HG03196 (cell line): Measurements from ENCODE around the gene DBX1.

Experiments used
- ATAC-seq: cut with Tn5 transposase; IDR thresholded peaks from one replicate; pipeline ENCODE4 v1.9.1; 2021; ENCODE audit not compliant: unreplicated experiment

The DBX1 gene

GRCh38 chr11:20126724-20127123 is 33.6 kb downstream of the DBX1 start:
- no peak for ATAC-seq

DNA sequence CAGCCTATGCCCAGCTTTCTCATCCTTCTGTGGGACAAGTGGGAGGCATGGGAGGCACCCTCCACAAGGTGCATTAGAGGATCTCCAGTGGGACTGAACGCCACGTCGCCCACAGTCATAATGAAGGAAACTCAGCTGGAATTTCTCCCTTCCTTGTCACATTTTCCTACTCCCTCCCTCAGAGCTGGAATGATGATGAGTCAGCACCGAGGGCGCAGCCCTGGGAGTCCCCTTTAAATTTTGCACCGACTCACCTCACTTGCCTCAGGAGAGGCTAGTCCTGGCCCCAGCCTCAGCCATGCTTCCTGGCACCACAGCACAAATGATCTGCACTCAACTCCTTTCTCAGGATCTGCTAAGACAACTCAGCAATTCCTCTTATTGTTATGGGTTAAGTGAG is 34.3 kb downstream of the DBX1 start:
- no peak for ATAC-seq

- no peak for ATAC-seq
These were observed 38.1 kb downstream of the DBX1 start for GRCh38 chr11:20122131-20122530.

- no peak for ATAC-seq
These were observed 39.9 kb downstream of the DBX1 start for GRCh38 chr11:20120134-20120925.

- ATAC-seq: no peak
These were observed 41.0 kb downstream of the DBX1 start for GRCh38 chr11:20119315-20119714.

- no peak for ATAC-seq
These were observed 42.1 kb downstream of the DBX1 start for GRCh38 chr11:20118209-20118608.

GRCh38 chr11:20117291-20117690 is 43.0 kb downstream of the DBX1 start:
- no peak for ATAC-seq

DNA sequence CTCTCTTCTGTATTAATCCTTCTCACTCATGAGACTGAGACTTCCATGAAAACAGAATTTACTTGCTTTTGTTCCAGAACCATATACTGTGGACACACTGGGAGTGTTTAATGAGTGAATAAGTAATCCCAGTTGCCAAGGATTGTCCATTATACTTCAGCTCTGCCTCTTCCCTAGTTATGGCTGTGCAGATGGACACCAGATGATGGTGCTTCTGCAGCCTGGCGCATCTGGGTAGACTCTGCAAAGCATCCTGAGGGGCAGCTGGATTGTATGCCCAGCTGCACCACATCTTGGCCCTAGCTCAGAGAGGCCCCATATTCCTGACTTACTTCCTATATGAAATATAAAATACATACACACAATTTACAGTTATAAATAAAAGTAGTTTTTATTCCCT is 43.5 kb downstream of the DBX1 start:
- ATAC-seq: no peak

- ATAC-seq: no peak
These were observed 45.7 kb downstream of the DBX1 start for GRCh38 chr11:20114588-20114987.

DNA sequence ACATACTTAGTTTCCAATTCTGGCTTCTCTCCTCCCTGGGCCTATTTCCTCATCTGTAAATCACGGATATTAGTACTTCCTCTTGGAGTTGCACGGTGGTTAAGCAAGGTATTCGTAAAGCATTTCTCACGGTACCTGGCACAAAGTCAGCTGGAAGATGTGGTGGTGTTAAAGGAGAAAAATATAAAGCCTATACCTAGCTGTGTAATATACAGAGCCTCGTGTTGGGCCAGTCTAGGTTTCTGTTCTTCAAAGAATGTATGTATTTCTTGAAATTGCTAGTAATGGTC is 47.2 kb downstream of the DBX1 start:
- ATAC-seq: no peak

GRCh38 chr11:20112291-20113148 is 47.8 kb downstream of the DBX1 start:
- ATAC-seq: no peak

GRCh38 chr11:20111871-20112270 is 48.4 kb downstream of the DBX1 start:
- no peak for ATAC-seq

DNA sequence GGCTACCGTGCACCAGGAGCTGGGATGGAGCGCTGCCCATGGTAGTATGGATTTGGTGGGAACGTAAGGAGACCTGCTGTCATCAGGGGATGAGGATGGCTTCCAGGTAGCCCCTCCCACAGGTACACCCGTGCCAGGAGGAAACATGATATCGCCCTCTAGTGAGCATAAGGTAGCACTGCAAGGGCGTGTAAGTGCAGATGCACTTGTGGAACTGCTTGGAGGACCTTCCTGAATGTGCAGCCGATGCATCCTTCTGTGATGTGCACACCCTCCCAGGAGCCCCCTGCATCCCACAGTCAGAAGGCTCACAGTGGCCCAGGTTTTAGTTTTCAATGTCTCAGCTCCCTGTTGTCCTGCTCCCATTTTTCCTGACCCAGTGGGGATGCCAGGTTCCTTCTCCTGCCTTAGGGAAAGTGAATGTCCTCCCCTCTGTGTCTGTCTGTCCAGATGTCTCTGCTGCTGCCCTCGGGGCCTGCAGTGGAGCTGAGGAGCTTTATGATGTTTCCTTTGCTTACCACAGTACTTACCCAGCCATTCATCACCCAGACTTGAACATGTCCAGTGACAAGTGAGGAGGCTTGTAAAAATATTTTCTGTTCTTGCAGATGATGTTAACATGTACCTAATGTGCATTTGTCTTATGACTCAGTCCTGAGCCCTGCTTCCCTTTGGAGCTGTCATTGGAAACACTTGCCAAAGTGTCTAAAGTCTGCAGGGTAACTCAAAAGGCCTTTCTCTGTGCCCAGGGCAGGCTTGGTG is 49.2 kb downstream of the DBX1 start:
- ATAC-seq: no peak

- ATAC-seq: no peak
These were observed 50.4 kb downstream of the DBX1 start for GRCh38 chr11:20109731-20110445.
